ENCODE results near the gene SGTA. TPM values are rescaled to one million over a fixed set of nuclear protein-coding genes. Genes with fewer than 3 reads are reported as not detected.

SGTA gene
- total and polyA plus RNA-seq, 5 donors from 2014 or later = 28.2 to 35.7 (median 32.1) TPM

- DNase-seq = no peak
- peak overlapping the region in 1 of 3 donors; percentile 60 for H3K27ac Mint-ChIP-seq
- peaks cover 5 to 6% of the 10 kb centered on the region in 2 experiments for H3K9me3 ChIP-seq (ENCODE audit: control insufficient read depth in 2 of 2, low read length in 2 of 2)
- no peak overlapping the region for H3K4me3 ChIP-seq (ENCODE audit: low read depth, low read length)
- peak overlapping the region in 2 of 4 donors; percentile 22 to 69 for H3K4me3 Mint-ChIP-seq
- peaks cover 37% of the 10 kb centered on the region for H3K27me3 Mint-ChIP-seq
- H3K27me3 ChIP-seq (ENCODE audit: control insufficient read depth, insufficient read depth, low read length) = no peaks in the 10 kb centered on the region
- H3K36me3 Mint-ChIP-seq = no peaks in the 10 kb centered on the region
- H3K4me1 Mint-ChIP-seq = peaks cover 0 to 10% (median 0%) of the 10 kb centered on the region in 4 donors
- H3K27ac ChIP-seq (ENCODE audit: insufficient read depth, low read length, poor library complexity, severe bottlenecking) = no peak overlapping the region
- ATAC-seq (ENCODE audit: low read depth in 2 of 2) = no peak
- H3K9me3 Mint-ChIP-seq = peaks cover 0 to 8% (median 5%) of the 10 kb centered on the region in 7 donors
- H3K36me3 ChIP-seq (ENCODE audit: control insufficient read depth, insufficient read depth, low read length) = no peaks in the 10 kb centered on the region
- peaks cover 5% of the 10 kb centered on the region for H3K4me1 ChIP-seq (ENCODE audit: control insufficient read depth, insufficient read depth, low read length, poor library complexity, severe bottlenecking)
These were observed 62.9 kb downstream of the SGTA start for GRCh38 chr19:2719920-2720776.

- peaks cover 5% of the 10 kb centered on the region for H3K4me1 ChIP-seq (ENCODE audit: control insufficient read depth, insufficient read depth, low read length, poor library complexity, severe bottlenecking)
- H3K9me3 Mint-ChIP-seq = peaks cover 0 to 10% (median 5%) of the 10 kb centered on the region in 7 donors
- no peak overlapping the region for H3K4me3 ChIP-seq (ENCODE audit: low read depth, low read length)
- DNase-seq = no peak
- no peaks in the 10 kb centered on the region for H3K27me3 ChIP-seq (ENCODE audit: control insufficient read depth, insufficient read depth, low read length)
- peaks cover 0 to 9% (median 0%) of the 10 kb centered on the region in 4 donors for H3K4me1 Mint-ChIP-seq
- no peaks in the 10 kb centered on the region for H3K36me3 Mint-ChIP-seq
- H3K27me3 Mint-ChIP-seq = peaks cover 34% of the 10 kb centered on the region
- H3K36me3 ChIP-seq (ENCODE audit: control insufficient read depth, insufficient read depth, low read length) = no peaks in the 10 kb centered on the region
- H3K27ac Mint-ChIP-seq = no peak overlapping the region
- no peak for ATAC-seq (ENCODE audit: low read depth in 2 of 2)
- peak overlapping the region in 1 of 4 donors; percentile 69 for H3K4me3 Mint-ChIP-seq
- H3K9me3 ChIP-seq (ENCODE audit: control insufficient read depth in 2 of 2, low read length in 2 of 2) = peaks cover 6 to 8% of the 10 kb centered on the region in 2 experiments
- H3K27ac ChIP-seq (ENCODE audit: insufficient read depth, low read length, poor library complexity, severe bottlenecking) = no peak overlapping the region
These were observed 63.8 kb downstream of the SGTA start for GRCh38 chr19:2719232-2719735.

GRCh38 chr19:2717638-2718541, 65.2 kb downstream of the SGTA start:
- peaks cover 0 to 7% (median 0%) of the 10 kb centered on the region in 4 donors for H3K4me1 Mint-ChIP-seq
- Histone ChIP-seq H3K4me1 (ENCODE audit: control insufficient read depth, insufficient read depth, low read length, poor library complexity, severe bottlenecking) (peaks cover 5% of the 10 kb centered on the region), H3K4me3 (ENCODE audit: low read depth, low read length) (no peak overlapping the region), H3K27ac (ENCODE audit: insufficient read depth, low read length, poor library complexity, severe bottlenecking) (no peak overlapping the region), H3K27me3 (ENCODE audit: control insufficient read depth, insufficient read depth, low read length) (no peaks in the 10 kb centered on the region), H3K9me3 (ENCODE audit: control insufficient read depth in 2 of 2, low read length in 2 of 2) (peaks cover 6 to 8% of the 10 kb centered on the region in 2 experiments), H3K36me3 (ENCODE audit: control insufficient read depth, insufficient read depth, low read length) (no peaks in the 10 kb centered on the region)
- peaks cover 30% of the 10 kb centered on the region for H3K27me3 Mint-ChIP-seq
- H3K9me3 Mint-ChIP-seq = peaks cover 0 to 10% (median 5%) of the 10 kb centered on the region in 7 donors
- ATAC-seq (ENCODE audit: low read depth in 2 of 2) (no peak), DNase-seq (no peak)
- no peak overlapping the region for H3K4me3 Mint-ChIP-seq
- no peak overlapping the region for H3K27ac Mint-ChIP-seq
- H3K36me3 Mint-ChIP-seq = no peaks in the 10 kb centered on the region

- Histone ChIP-seq H3K27me3 (ENCODE audit: control insufficient read depth, insufficient read depth, low read length) (no peaks in the 10 kb centered on the region), H3K4me1 (ENCODE audit: control insufficient read depth, insufficient read depth, low read length, poor library complexity, severe bottlenecking) (peaks cover 5% of the 10 kb centered on the region), H3K36me3 (ENCODE audit: control insufficient read depth, insufficient read depth, low read length) (no peaks in the 10 kb centered on the region), H3K9me3 (ENCODE audit: control insufficient read depth in 2 of 2, low read length in 2 of 2) (peaks cover 6 to 8% of the 10 kb centered on the region in 2 experiments), H3K27ac (ENCODE audit: insufficient read depth, low read length, poor library complexity, severe bottlenecking) (no peak overlapping the region), H3K4me3 (ENCODE audit: low read depth, low read length) (no peak overlapping the region)
- no peaks in the 10 kb centered on the region for H3K36me3 Mint-ChIP-seq
- no peak overlapping the region for H3K4me3 Mint-ChIP-seq
- ATAC-seq (ENCODE audit: low read depth in 2 of 2) (no peak), DNase-seq (no peak)
- no peak overlapping the region for H3K27ac Mint-ChIP-seq
- H3K27me3 Mint-ChIP-seq = peaks cover 22% of the 10 kb centered on the region
- H3K4me1 Mint-ChIP-seq = peaks cover 0 to 7% (median 0%) of the 10 kb centered on the region in 4 donors
- H3K9me3 Mint-ChIP-seq = peaks cover 0 to 10% (median 5%) of the 10 kb centered on the region in 7 donors
These were observed 66.1 kb downstream of the SGTA start for GRCh38 chr19:2716722-2717637.

GRCh38 chr19:2716275-2716650, 66.8 kb downstream of the SGTA start:
- DNase-seq (no peak), ATAC-seq (ENCODE audit: low read depth in 2 of 2) (no peak)
- Histone ChIP-seq H3K27ac (ENCODE audit: insufficient read depth, low read length, poor library complexity, severe bottlenecking) (no peak overlapping the region), H3K4me3 (ENCODE audit: low read depth, low read length) (no peak overlapping the region), H3K27me3 (ENCODE audit: control insufficient read depth, insufficient read depth, low read length) (no peaks in the 10 kb centered on the region), H3K9me3 (ENCODE audit: control insufficient read depth in 2 of 2, low read length in 2 of 2) (peaks cover 6 to 8% of the 10 kb centered on the region in 2 experiments), H3K4me1 (ENCODE audit: control insufficient read depth, insufficient read depth, low read length, poor library complexity, severe bottlenecking) (peaks cover 5% of the 10 kb centered on the region), H3K36me3 (ENCODE audit: control insufficient read depth, insufficient read depth, low read length) (no peaks in the 10 kb centered on the region)
- no peak overlapping the region for H3K4me3 Mint-ChIP-seq
- H3K27ac Mint-ChIP-seq = no peak overlapping the region
- H3K4me1 Mint-ChIP-seq = peaks cover 0 to 4% (median 0%) of the 10 kb centered on the region in 4 donors
- no peaks in the 10 kb centered on the region for H3K36me3 Mint-ChIP-seq
- H3K9me3 Mint-ChIP-seq = peaks cover 0 to 10% (median 5%) of the 10 kb centered on the region in 7 donors
- H3K27me3 Mint-ChIP-seq = peaks cover 21% of the 10 kb centered on the region

GRCh38 chr19:2715470-2716274, 67.4 kb downstream of the SGTA start:
- H3K4me3 Mint-ChIP-seq = no peak overlapping the region
- H3K27me3 ChIP-seq (ENCODE audit: control insufficient read depth, insufficient read depth, low read length) = no peaks in the 10 kb centered on the region
- peaks cover 0 to 10% (median 5%) of the 10 kb centered on the region in 7 donors for H3K9me3 Mint-ChIP-seq

More at GRCh38 chr19:2715470-2716274, 67.4 kb downstream of the SGTA start:
- H3K4me3 ChIP-seq (ENCODE audit: low read depth, low read length) = no peak overlapping the region
- peaks cover 6 to 8% of the 10 kb centered on the region in 2 experiments for H3K9me3 ChIP-seq (ENCODE audit: control insufficient read depth in 2 of 2, low read length in 2 of 2)
- peaks cover 5% of the 10 kb centered on the region for H3K4me1 ChIP-seq (ENCODE audit: control insufficient read depth, insufficient read depth, low read length, poor library complexity, severe bottlenecking)
- DNase-seq = no peak
- peaks cover 24% of the 10 kb centered on the region for H3K27me3 Mint-ChIP-seq
- no peaks in the 10 kb centered on the region for H3K36me3 ChIP-seq (ENCODE audit: control insufficient read depth, insufficient read depth, low read length)
- no peaks in the 10 kb centered on the region for H3K36me3 Mint-ChIP-seq
- H3K27ac ChIP-seq (ENCODE audit: insufficient read depth, low read length, poor library complexity, severe bottlenecking) = no peak overlapping the region
- H3K27ac Mint-ChIP-seq = no peak overlapping the region
- peaks cover 0 to 4% (median 0%) of the 10 kb centered on the region in 4 donors for H3K4me1 Mint-ChIP-seq
- no peak for ATAC-seq (ENCODE audit: low read depth in 2 of 2)
